ENCODE results near the gene DCAF17.
"Not testable (repeated sequence)": the region's sequence is repeated elsewhere in the genome, so short reads cannot be mapped to it uniquely, and the experiment has no call there.

Gene DCAF17

DNA sequence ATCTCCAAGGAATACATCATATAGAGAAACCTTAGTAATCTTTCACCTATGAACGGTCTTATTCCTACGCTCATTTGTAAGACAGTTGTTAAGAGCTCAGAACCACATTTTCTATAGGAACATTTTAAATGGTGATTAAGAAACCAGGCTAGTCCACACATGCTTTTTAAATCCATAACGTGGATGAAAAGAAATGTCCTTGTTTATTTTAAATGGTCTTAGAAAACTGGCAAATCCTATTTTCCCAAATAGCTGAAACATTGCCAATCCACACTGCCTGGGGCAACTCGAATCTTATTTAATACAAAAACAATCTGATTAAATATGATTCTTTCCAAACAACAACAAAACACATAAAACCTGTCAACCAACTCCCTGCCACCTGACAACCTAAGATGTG lies 23.9 kb upstream of the DCAF17 start:
- H3K4me3 ChIP-seq (ENCODE audit: low read depth, low read length), result no peak overlapping the region
- no peak for TF ChIP-seq CTCF (IDR thresholded peaks at IDR 0.05; ENCODE audit: borderline replicate concordance, insufficient read depth, low read depth, low read length)

DNA sequence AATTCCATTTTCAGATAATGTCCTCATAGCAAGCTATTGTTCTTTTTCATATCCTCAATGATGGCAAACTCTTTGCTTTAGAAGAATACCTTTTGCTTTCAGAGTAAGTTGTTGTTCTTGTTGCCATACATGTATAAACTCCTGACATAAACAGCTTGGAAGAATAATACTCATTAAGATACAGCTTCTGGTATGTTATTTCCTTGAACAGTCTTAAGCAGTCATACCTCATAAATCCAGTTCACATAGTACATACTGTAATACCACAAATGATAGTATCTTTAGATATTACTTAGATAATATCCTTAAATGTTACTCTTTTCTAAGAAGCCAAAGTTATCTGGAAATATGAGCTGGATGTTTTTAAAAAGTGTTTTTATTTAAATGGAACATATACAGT lies 23.4 kb upstream of the DCAF17 start:
- H3K4me3 ChIP-seq (ENCODE audit: low read depth, low read length), result no peak overlapping the region
- no peak for TF ChIP-seq CTCF (IDR thresholded peaks at IDR 0.05; ENCODE audit: borderline replicate concordance, insufficient read depth, low read depth, low read length)

DNA sequence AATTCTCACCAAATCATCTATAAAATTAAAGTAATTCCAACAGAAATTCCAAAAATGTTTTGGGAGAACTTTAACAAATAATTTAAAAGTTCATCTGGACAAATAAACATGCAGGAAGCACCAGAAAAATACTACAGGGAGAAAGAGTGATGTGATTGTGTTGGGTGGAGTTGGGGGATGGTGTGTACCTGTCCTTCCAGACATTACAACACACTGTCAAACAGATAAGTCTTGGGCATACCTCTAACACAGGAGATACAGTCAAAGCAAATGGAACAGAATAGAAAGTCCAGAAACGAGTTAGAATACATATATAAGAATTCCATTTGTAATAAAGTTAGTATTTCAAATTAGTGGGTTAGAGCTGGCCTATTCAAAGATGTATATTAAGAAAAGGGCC lies 22.8 kb upstream of the DCAF17 start:
- no peak overlapping the region for H3K4me3 ChIP-seq (ENCODE audit: low read depth, low read length)
- TF ChIP-seq CTCF (IDR thresholded peaks at IDR 0.05; ENCODE audit: borderline replicate concordance, insufficient read depth, low read depth, low read length), result no peak

- no peak overlapping the region for H3K4me3 ChIP-seq (ENCODE audit: low read depth, low read length)
Observed at GRCh38 chr2:171411791-171412483, 22.1 kb upstream of the DCAF17 start.

GRCh38 chr2:171412571-171413175 lies 21.4 kb upstream of the DCAF17 start:
- no peak overlapping the region for H3K4me3 ChIP-seq (ENCODE audit: low read depth, low read length)

More at GRCh38 chr2:171411791-171412483, 22.1 kb upstream of the DCAF17 start:
- TF ChIP-seq CTCF (IDR thresholded peaks at IDR 0.05; ENCODE audit: borderline replicate concordance, insufficient read depth, low read depth, low read length), result no peak

GRCh38 chr2:171414645-171415044 lies 19.4 kb upstream of the DCAF17 start:
- H3K4me3 ChIP-seq (ENCODE audit: low read depth, low read length), result not testable (repeated sequence)

More at GRCh38 chr2:171412571-171413175, 21.4 kb upstream of the DCAF17 start:
- TF ChIP-seq CTCF (IDR thresholded peaks at IDR 0.05; ENCODE audit: borderline replicate concordance, insufficient read depth, low read depth, low read length), result no peak

DNA sequence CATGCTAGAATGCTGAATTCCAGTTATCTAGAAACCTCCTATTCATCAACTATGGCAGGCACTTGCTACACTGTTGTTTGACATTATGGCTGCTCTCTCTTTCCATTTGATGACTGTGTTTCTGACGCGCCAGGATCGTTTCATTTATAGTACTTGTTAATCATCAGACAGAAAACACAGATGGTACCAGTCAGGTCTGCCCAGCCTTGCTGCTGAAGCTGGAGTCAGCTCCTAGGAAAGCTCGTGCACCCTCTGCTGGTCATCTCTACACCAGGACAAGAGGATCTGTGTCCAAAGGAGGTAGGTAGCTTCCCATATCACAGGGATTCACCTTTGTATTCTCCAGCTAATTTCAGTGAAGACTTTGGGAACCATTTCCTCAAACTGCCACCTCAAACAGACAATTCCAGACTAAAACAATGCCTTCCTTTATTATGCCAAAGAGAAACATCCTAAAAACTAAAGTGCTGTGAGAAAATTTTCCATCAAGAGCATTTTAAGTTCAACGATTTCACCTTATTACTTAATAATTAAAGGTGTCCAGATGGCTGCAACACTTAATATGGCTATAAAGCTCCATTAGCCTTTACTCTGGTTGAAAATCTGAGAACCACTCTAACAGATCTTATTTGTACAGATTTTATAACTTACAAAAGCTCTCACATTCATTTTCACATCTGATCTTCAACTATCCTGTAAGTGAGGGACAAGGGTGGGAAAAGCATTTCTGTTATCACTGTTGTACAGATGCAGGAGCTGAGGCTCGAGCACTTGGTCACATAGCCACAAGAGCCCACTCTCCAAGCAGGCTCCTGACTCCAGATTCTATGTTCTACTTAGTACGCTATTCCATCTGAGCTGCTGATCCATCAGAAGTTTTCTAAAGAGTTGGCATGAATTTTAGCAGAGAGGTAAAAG lies 17.8 kb upstream of the DCAF17 start:
- TF ChIP-seq CTCF (IDR thresholded peaks at IDR 0.05; ENCODE audit: borderline replicate concordance, insufficient read depth, low read depth, low read length), result peak; percentile 87
- no peak overlapping the region for H3K4me3 ChIP-seq (ENCODE audit: low read depth, low read length)
